ENCODE results near the gene DBN1. TPM values are rescaled to one million over a fixed set of nuclear protein-coding genes. Genes with fewer than 3 reads are reported as not detected.
A peak's percentile ranks its signal among the peaks of the same experiment; 100 is the strongest.

Gene DBN1
- total and polyA plus RNA-seq, 9 donors = 97.3 to 295 (median 267) TPM

GRCh38 chr5:177512736-177513380 lies 39.4 kb upstream of the DBN1 start:
- no peak overlapping the region for H3K27ac ChIP-seq (ENCODE audit: low read length)
- H3K4me3 ChIP-seq (ENCODE audit: low read length) = no peak overlapping the region
- peaks cover 57% of the 10 kb centered on the region for H3K36me3 ChIP-seq (ENCODE audit: control insufficient read depth, insufficient read depth, low read length)
- H3K9me3 ChIP-seq (replicated peaks; ENCODE audit: control insufficient read depth, low read depth, low read length) = no peaks in the 10 kb centered on the region
- H3K4me1 ChIP-seq (ENCODE audit: control insufficient read depth, insufficient read depth, low read length) = peaks cover 29% of the 10 kb centered on the region
- H3K27me3 ChIP-seq (ENCODE audit: control insufficient read depth, insufficient read depth, low read length) = no peaks in the 10 kb centered on the region
- WGBS (ENCODE audit: insufficient coverage) = 87% methylated on average over 15 of the region's 16 CpGs
- no peak for DNase-seq

GRCh38 chr5:177511796-177512675 lies 38.6 kb upstream of the DBN1 start:
- WGBS (ENCODE audit: insufficient coverage) = 95% methylated on average over 27 of the region's 34 CpGs
- no peaks in the 10 kb centered on the region for H3K27me3 ChIP-seq (ENCODE audit: control insufficient read depth, insufficient read depth, low read length)
- no peak for DNase-seq
- H3K36me3 ChIP-seq (ENCODE audit: control insufficient read depth, insufficient read depth, low read length) = peaks cover 62% of the 10 kb centered on the region
- H3K4me1 ChIP-seq (ENCODE audit: control insufficient read depth, insufficient read depth, low read length) = peaks cover 29% of the 10 kb centered on the region
- no peak overlapping the region for H3K27ac ChIP-seq (ENCODE audit: low read length)
- H3K9me3 ChIP-seq (replicated peaks; ENCODE audit: control insufficient read depth, low read depth, low read length) = no peaks in the 10 kb centered on the region
- H3K4me3 ChIP-seq (ENCODE audit: low read length) = no peak overlapping the region

- H3K27ac ChIP-seq (ENCODE audit: low read length) = no peak overlapping the region
- H3K36me3 ChIP-seq (ENCODE audit: control insufficient read depth, insufficient read depth, low read length) = peaks cover 62% of the 10 kb centered on the region
- WGBS (ENCODE audit: insufficient coverage) = 90% methylated on average over 5 of the region's 5 CpGs
- H3K27me3 ChIP-seq (ENCODE audit: control insufficient read depth, insufficient read depth, low read length) = no peaks in the 10 kb centered on the region
- no peaks in the 10 kb centered on the region for H3K9me3 ChIP-seq (replicated peaks; ENCODE audit: control insufficient read depth, low read depth, low read length)
- H3K4me3 ChIP-seq (ENCODE audit: low read length) = no peak overlapping the region
- no peak for DNase-seq
- peaks cover 27% of the 10 kb centered on the region for H3K4me1 ChIP-seq (ENCODE audit: control insufficient read depth, insufficient read depth, low read length)
Measured at GRCh38 chr5:177511181-177511580, 37.7 kb upstream of the DBN1 start.

GRCh38 chr5:177510567-177511053 lies 37.2 kb upstream of the DBN1 start:
- no peaks in the 10 kb centered on the region for H3K9me3 ChIP-seq (replicated peaks; ENCODE audit: control insufficient read depth, low read depth, low read length)
- no peak overlapping the region for H3K4me3 ChIP-seq (ENCODE audit: low read length)
- no peaks in the 10 kb centered on the region for H3K27me3 ChIP-seq (ENCODE audit: control insufficient read depth, insufficient read depth, low read length)
- H3K27ac ChIP-seq (ENCODE audit: low read length) = peak overlapping the region; percentile 64
- H3K36me3 ChIP-seq (ENCODE audit: control insufficient read depth, insufficient read depth, low read length) = peaks cover 59% of the 10 kb centered on the region
- DNase-seq = no peak
- WGBS (ENCODE audit: insufficient coverage) = 82% methylated on average over 15 of the region's 15 CpGs
- H3K4me1 ChIP-seq (ENCODE audit: control insufficient read depth, insufficient read depth, low read length) = peaks cover 21% of the 10 kb centered on the region

- Histone ChIP-seq H3K36me3 (ENCODE audit: control insufficient read depth, insufficient read depth, low read length) (peaks cover 54% of the 10 kb centered on the region), H3K4me1 (ENCODE audit: control insufficient read depth, insufficient read depth, low read length) (peaks cover 20% of the 10 kb centered on the region), H3K9me3 (replicated peaks; ENCODE audit: control insufficient read depth, low read depth, low read length) (no peaks in the 10 kb centered on the region), H3K4me3 (ENCODE audit: low read length) (no peak overlapping the region), H3K27ac (ENCODE audit: low read length) (peak overlapping the region; percentile 64), H3K27me3 (ENCODE audit: control insufficient read depth, insufficient read depth, low read length) (no peaks in the 10 kb centered on the region)
- 73% methylated on average over 10 of the region's 11 CpGs for WGBS (ENCODE audit: insufficient coverage)
- DNase-seq = no peak
Measured at GRCh38 chr5:177509991-177510566, 36.6 kb upstream of the DBN1 start.

GRCh38 chr5:177509381-177509951 lies 36.0 kb upstream of the DBN1 start, which contains the start of gene DOK3:
TSS of gene DOK3 (minus strand) at chr5:177509826. CDS start at chr5:177509540, 286 bp downstream.
- Histone ChIP-seq H3K27me3 (ENCODE audit: control insufficient read depth, insufficient read depth, low read length) (no peaks in the 10 kb centered on the region), H3K9me3 (replicated peaks; ENCODE audit: control insufficient read depth, low read depth, low read length) (no peaks in the 10 kb centered on the region), H3K27ac (ENCODE audit: low read length) (peak within 1 kb of the TSS; percentile 64), H3K36me3 (ENCODE audit: control insufficient read depth, insufficient read depth, low read length) (peaks cover 51% of the 10 kb centered on the region), H3K4me3 (ENCODE audit: low read length) (peak within 1 kb of the TSS; percentile 30), H3K4me1 (ENCODE audit: control insufficient read depth, insufficient read depth, low read length) (peaks cover 20% of the 10 kb centered on the region)
- DNase-seq = peak; percentile 57
- WGBS (ENCODE audit: insufficient coverage) = 21% methylated on average over 18 of the region's 20 CpGs

- no peak for DNase-seq
- H3K27ac ChIP-seq (ENCODE audit: low read length) = peak overlapping the region; percentile 64
- H3K27me3 ChIP-seq (ENCODE audit: control insufficient read depth, insufficient read depth, low read length) = no peaks in the 10 kb centered on the region
- H3K36me3 ChIP-seq (ENCODE audit: control insufficient read depth, insufficient read depth, low read length) = peaks cover 51% of the 10 kb centered on the region
- H3K9me3 ChIP-seq (replicated peaks; ENCODE audit: control insufficient read depth, low read depth, low read length) = no peaks in the 10 kb centered on the region
- 48% methylated on average over 6 of the region's 8 CpGs for WGBS (ENCODE audit: insufficient coverage)
- peak overlapping the region; percentile 30 for H3K4me3 ChIP-seq (ENCODE audit: low read length)
- peaks cover 20% of the 10 kb centered on the region for H3K4me1 ChIP-seq (ENCODE audit: control insufficient read depth, insufficient read depth, low read length)
Measured at GRCh38 chr5:177508837-177509236, 35.4 kb upstream of the DBN1 start.

GRCh38 chr5:177508221-177508611 lies 34.8 kb upstream of the DBN1 start:
- no peaks in the 10 kb centered on the region for H3K27me3 ChIP-seq (ENCODE audit: control insufficient read depth, insufficient read depth, low read length)
- no peak overlapping the region for H3K27ac ChIP-seq (ENCODE audit: low read length)
- H3K4me3 ChIP-seq (ENCODE audit: low read length) = peak overlapping the region; percentile 10
- H3K9me3 ChIP-seq (replicated peaks; ENCODE audit: control insufficient read depth, low read depth, low read length) = no peaks in the 10 kb centered on the region
- H3K4me1 ChIP-seq (ENCODE audit: control insufficient read depth, insufficient read depth, low read length) = peaks cover 20% of the 10 kb centered on the region
- WGBS (ENCODE audit: insufficient coverage) = 84% methylated on average over 26 of the region's 26 CpGs
- DNase-seq = no peak
- peaks cover 47% of the 10 kb centered on the region for H3K36me3 ChIP-seq (ENCODE audit: control insufficient read depth, insufficient read depth, low read length)

GRCh38 chr5:177507596-177508220 lies 34.3 kb upstream of the DBN1 start:
- WGBS (ENCODE audit: insufficient coverage) = 83% methylated on average over 16 of the region's 17 CpGs
- Histone ChIP-seq H3K4me3 (ENCODE audit: low read length) (peak overlapping the region; percentile 10), H3K4me1 (ENCODE audit: control insufficient read depth, insufficient read depth, low read length) (peaks cover 20% of the 10 kb centered on the region), H3K9me3 (replicated peaks; ENCODE audit: control insufficient read depth, low read depth, low read length) (no peaks in the 10 kb centered on the region), H3K27me3 (ENCODE audit: control insufficient read depth, insufficient read depth, low read length) (no peaks in the 10 kb centered on the region), H3K27ac (ENCODE audit: low read length) (no peak overlapping the region), H3K36me3 (ENCODE audit: control insufficient read depth, insufficient read depth, low read length) (peaks cover 42% of the 10 kb centered on the region)
- no peak for DNase-seq
